NK-92 (cell line): Measurements from ENCODE around the gene RASA3.
"Not testable (repeated sequence)": the region's sequence is repeated elsewhere in the genome, so short reads cannot be mapped to it uniquely, and the experiment has no call there.

Experiments used
- DNase-seq: peaks from one replicate; lab custom pipeline; 2025; ENCODE audit not compliant: unreplicated experiment; lab: John Stamatoyannopoulos, UW

Gene RASA3

GRCh38 chr13:114103289-114103621 is 29.2 kb downstream of the RASA3 start:
- DNase-seq: not testable (repeated sequence)

- no peak for DNase-seq
Observed at GRCh38 chr13:114102521-114103288, 29.7 kb downstream of the RASA3 start.

DNA sequence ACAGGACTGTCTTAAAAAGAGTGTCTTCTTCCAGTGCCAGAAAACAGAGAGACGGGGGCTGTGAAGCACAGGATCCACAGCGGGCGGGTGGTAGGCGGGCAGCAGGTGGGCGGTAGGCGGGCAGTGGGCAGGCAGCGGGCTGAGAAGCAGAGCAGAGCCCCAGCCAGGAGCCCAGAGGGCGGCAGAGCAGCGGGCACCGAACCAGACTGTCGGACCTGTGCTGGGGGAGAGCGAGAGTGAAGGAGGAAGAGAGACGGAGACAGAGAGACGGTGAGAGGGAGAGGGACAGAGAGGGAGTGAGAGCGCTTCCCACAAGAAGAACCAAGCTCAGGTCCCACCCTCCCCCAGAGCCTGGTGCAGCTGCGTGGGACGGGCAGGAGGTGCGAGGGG is 30.3 kb downstream of the RASA3 start:
- DNase-seq: no peak

DNA sequence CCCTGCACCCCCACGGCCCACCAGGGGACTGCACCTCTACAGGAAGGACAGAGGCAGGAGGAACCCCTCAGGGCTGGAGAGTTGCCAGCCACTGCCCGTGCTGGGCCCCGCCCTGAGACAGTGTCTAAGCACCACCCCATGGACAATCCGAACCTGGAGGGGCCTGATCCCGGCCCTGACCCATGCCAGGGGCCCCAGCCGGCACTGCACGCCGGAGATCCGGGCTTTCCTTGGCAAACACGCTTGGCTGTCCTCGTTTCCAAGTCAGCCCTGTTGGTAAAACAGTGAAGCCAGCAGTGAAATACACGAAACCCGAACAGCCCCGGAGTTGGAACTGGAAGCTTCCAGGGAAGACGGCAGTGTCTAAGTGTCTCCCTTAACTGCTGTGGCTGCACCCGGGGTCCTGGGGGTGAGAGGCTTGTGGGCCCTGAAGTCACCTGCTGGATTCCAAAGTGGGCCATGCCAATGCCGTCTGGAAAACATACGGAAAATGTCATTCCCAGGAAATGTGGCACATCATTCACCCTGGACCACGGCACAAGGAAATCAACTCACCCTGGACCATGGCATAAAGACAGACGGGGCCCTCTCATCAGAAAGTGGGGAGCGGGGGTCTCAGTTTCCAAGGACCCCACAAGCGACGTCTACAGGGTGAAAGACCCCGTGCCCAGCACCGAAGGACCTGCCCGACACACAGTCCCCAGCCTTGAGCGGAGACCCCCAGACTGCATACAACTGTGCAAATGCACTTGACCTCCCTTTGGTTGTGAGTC is 30.9 kb downstream of the RASA3 start:
- no peak for DNase-seq

DNA sequence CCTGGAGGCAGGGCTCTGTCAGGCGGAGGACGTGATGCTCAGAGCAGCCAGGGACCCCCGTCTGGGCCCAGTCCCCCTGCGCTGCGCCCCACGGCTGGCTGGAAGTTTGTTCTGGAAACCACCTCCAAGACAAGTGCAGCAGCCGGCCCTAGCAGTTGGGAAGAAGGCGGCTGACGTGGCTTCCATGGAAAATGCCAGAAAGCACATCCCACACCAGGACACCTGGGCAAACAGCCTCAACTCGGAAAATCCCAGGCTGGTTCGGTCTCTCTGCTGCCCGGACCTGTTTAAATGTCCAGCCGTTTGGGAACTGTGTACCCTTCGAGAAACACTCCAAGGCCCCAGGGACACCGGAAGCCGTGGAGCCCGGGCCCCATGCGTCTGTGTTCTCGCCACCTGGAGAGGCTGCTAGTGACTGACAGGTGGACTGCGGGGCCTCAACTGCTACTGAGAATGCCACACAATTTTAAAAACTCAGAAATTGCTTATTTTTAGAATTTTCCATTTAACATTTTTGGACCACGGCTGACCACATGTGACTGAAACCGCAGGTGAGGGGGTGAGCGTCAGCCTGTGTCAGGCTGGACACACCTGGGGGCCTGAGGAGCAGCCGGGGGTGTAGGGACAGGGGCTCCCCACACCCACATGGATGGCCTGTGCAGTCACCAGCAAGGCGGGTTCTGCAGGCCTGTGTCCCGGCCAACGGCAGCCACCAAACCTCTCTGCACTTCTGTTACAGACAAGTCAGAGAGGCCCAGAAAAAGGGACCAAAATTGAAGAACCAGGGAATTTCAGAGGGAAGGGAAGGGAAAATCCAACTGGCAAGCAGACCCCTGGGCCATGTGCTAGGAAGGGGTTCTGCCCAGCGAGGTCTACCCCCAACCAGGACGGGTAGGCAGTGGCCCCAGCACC is 31.7 kb downstream of the RASA3 start:
- DNase-seq: no peak

GRCh38 chr13:114099918-114100445 is 32.4 kb downstream of the RASA3 start:
- no peak for DNase-seq

DNA sequence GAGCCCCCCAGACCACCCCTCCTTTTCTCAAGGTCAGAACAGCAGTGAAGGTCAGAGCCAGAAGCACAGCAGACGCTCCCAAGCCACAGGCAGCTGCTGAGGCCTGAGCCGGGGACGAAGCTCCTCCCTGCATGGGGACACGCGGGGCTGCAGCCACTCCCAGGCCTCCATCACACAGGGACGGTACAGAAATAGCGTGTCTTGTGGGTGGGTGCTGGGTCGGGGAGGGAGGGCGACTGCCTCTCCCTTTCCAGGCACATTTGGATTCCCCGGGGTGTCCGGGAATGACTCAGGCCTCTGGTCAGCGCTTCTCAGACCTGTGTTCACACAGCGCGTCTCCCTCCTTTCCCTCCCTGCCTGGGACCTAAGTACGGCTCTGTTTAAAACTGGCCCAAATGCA is 33.2 kb downstream of the RASA3 start:
- no peak for DNase-seq

DNA sequence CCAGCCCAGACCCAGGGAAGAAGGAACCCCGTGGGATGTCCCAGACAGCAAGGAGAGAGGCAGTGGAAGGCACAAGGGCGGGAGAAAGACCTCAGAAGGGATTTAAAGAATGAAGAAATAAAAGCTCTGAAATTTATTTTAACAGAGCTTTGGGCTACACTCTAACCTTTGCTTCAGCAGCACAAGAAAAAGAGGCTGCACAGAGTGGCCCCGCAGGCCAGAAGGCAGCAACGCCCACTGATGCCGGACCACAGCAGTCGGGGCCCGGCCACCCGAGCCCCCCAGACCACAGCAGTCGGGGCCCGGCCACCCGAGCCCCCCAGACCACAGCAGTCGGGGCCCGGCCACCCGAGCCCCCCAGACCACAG is 33.8 kb downstream of the RASA3 start:
- not testable (repeated sequence) for DNase-seq

DNA sequence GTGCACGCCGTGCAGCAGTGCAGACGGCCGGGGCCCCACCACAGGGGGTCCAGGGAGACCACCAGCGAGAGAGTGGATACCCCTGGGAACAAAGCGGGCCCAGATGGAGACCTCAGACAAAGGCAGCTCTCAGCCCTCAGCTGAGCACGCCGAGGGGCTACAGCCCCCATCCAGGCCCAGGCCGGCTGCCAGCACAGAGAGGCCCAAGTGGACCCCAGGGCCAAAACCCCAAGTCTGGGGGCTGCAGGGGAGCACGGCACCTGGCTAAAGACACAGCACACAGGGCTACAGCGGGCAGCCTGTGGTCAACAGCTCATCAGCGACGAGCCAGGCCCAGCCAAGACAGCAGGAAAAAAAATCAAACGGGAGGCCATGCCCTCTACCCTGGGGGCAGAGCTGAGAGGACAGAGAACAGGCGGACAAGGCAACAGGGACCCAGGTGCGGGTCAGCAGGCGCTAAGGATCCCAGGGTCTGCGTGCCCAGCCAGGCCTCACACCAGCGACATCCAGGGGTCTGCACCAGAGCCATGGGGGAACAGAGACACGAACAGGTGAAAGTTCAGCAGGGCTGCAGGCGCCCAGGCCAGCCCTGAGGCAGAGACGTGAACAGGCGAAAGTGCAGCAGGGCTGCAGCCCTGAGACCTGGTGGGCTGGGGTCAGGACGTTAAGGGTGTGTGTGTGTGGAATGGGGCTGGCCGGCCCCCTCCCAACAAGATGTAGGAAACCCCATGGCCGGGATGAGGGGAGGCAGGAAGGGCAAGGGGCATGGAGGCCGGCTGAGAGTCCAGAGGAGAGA is 34.3 kb downstream of the RASA3 start:
- DNase-seq: no peak

GRCh38 chr13:114097212-114097892 is 35.1 kb downstream of the RASA3 start:
- DNase-seq: no peak

- DNase-seq: no peak
Observed at GRCh38 chr13:114096811-114097211, 35.6 kb downstream of the RASA3 start.

GRCh38 chr13:114096031-114096485 is 36.4 kb downstream of the RASA3 start:
- no peak for DNase-seq

DNA sequence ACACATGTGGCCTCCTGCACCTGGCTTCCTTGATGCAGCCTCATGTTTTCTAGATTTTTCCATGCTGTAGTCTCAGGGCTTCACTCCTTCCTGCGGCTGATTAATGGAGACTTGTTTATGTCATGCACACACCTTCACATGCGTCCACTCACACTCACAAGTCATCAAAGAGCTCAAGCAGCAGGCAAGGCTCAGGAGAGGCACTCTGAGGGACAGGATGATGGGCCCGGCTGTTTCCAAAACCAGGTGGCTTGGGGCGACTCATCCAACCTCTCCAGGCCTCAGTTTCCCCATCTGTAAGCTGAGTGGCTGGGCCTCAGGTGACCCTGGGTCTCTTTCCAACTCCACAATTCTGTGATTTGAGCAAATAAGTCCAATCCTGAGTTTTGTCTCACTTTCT is 36.9 kb downstream of the RASA3 start:
- no peak for DNase-seq

DNA sequence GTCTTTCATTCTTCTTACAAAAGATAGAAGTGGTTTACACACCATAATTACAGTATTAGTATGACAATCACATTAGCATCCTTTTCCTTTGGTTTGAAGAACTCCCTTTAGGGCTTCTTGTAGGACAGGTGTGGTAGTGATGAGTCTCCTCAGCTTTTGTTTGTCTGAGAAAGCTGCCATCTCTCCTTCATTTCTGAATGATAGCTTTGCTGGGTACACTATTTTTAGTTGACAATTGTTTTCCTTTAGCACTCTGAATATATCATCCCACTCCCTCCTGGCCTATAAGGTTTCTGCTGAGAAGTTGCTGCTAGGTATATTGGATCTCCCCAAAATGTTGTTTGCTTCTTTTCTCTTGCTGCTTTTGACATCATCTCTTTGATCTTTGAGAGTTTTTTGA is 39.3 kb downstream of the RASA3 start:
- DNase-seq: no peak

- no peak for DNase-seq
Observed at GRCh38 chr13:114092468-114092867, 40.0 kb downstream of the RASA3 start.

- DNase-seq: no peak
Observed at GRCh38 chr13:114090476-114090875, 41.9 kb downstream of the RASA3 start.

DNA sequence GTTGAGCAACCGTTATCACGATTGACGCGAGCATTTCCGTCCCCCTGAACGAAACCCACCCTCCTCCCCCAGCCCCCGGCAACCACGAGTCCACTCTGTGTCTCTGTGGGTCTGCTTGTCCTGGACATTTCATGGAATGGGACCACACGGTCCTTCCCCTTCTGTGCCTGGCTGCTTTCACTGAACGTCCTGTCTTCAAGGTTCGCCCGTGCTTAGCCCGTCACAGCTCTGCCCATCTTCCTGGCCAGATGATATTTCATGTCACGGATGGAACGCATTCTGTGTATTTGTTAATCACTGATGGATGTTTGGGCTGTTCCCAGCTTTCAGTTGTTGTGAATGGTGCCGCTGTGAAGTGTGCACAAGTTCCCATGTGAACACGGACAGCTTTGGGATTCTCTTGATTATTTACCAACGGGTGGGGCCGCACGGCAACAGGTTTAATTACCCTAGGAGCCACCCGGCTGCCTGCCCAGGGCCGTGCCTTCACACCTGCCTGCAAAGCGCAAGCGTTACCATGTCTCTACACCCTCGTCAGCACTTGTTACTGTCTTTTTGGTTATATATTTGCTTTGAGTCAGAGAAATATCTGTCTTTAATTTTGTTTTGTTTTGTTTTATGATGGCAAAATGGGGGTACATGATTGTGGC is 42.5 kb downstream of the RASA3 start:
- no peak for DNase-seq

GRCh38 chr13:114089341-114089740 is 43.1 kb downstream of the RASA3 start:
- DNase-seq: no peak

DNA sequence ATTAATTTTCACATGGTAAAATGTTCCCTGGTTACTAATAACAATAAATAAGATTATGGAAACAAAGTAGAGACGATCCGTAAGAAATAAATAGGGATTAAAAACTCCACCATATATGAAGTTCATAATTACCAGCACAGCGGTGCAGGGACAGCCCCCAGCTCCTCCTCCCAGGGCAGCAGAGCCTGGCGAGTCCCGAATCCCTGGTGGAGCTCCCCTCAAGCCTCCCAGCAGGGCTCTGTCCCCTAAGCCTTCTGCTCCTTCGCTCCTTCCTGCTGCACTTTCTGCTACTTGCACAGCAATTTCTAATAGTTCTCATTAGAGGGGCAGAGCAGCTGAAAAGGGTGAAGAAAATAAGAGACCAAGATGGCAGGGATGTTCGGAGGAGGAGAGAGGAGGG is 43.6 kb downstream of the RASA3 start:
- DNase-seq: no peak
